GM12878 (cell line): ENCODE data around the gene XIAP.

ENCODE experiments used
- CREB1 ChIP-seq: IDR thresholded peaks from 2 replicates; pipeline ENCODE4 v1.6.1; 2012; ENCODE audit warnings: low read depth, mild to moderate bottlenecking, inconsistent platforms
- HCFC1 ChIP-seq: fragments of 150-350 bp; IDR thresholded peaks from 2 replicates; pipeline ENCODE4 v1.6.1; 2014; ENCODE audit warnings: low read length
- IKZF1 ChIP-seq: fragments of 450-650 bp; conservative IDR thresholded peaks from 2 replicates; pipeline ENCODE4 v1.6.1; 2017; ENCODE audit warnings: antibody characterized with exemption, mild to moderate bottlenecking
- JUND ChIP-seq: IDR thresholded peaks from 2 replicates; pipeline ENCODE4 v1.6.1; 2012; ENCODE audit warnings: low read depth, mild to moderate bottlenecking, low read length, improper control_type of control experiment, moderate library complexity
- MYC ChIP-seq: IDR thresholded peaks from 2 replicates; pipeline ENCODE4 v1.6.1; 2011; ENCODE audit warnings: mild to moderate bottlenecking, low read length, moderate library complexity, inconsistent platforms; ENCODE audit not compliant: insufficient read depth, insufficient replicate concordance, insufficient read length, severe bottlenecking
- PKNOX1 ChIP-seq: fragments of 450-650 bp; IDR thresholded peaks from 2 replicates; pipeline ENCODE4 v1.6.1; 2016; ENCODE audit warnings: mild to moderate bottlenecking
- POLR2AphosphoS5 ChIP-seq: IDR thresholded peaks from 2 replicates; pipeline ENCODE4 v1.6.1; 2011; ENCODE audit warnings: mild to moderate bottlenecking, low read length, inconsistent platforms
- RAD21 ChIP-seq: IDR thresholded peaks from 2 replicates; pipeline ENCODE4 v1.6.1; 2011; ENCODE audit warnings: mild to moderate bottlenecking, low read depth, low read length, moderate library complexity; ENCODE audit not compliant: insufficient read depth
- RUNX3 ChIP-seq: IDR thresholded peaks from 2 replicates; pipeline ENCODE4 v1.6.1; 2012; ENCODE audit warnings: low read length, inconsistent platforms
- SIN3A ChIP-seq: IDR thresholded peaks from 2 replicates; pipeline ENCODE4 v1.6.1; 2012; ENCODE audit warnings: low read depth, low read length, improper control_type of control experiment
- SIX5 ChIP-seq: IDR thresholded peaks from 2 replicates; pipeline ENCODE4 v1.6.1; 2011; ENCODE audit warnings: mild to moderate bottlenecking, low read depth, low read length, moderate library complexity; ENCODE audit not compliant: severe bottlenecking
- SKIL ChIP-seq: fragments of 450-650 bp; IDR thresholded peaks from 2 replicates; pipeline ENCODE4 v1.6.1; 2017; ENCODE audit warnings: mild to moderate bottlenecking, low read depth, inconsistent platforms; ENCODE audit not compliant: poor library complexity, severe bottlenecking
- TBL1XR1 ChIP-seq: IDR thresholded peaks from 2 replicates; pipeline ENCODE4 v1.6.1; 2012; ENCODE audit warnings: low read depth, low read length, improper control_type of control experiment

DNA sequence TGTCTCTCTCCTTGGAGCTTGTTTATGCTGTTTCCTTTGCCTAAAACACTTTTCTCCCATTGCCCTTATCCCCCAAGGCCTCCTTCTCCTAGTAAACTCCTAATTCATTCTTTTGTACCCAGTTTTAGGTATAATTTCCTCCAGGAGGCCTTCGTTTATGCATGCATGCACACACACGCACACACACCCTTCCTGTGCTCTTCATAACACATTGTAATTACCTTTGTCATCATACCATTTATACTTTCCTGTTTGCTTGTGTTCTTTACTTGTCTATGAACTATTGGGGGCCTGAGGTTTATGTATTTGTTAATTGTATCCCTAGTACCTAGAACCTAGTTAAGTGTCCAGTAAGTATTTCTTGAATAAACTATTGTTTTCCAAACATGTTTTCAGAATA is 45.5 kb downstream of the XIAP start:
- TF ChIP-seq RAD21 (no peak), IKZF1 (no peak), MYC (no peak), POLR2AphosphoS5 (no peak), PKNOX1 (no peak), HCFC1 (no peak), SKIL (no peak), JUND (no peak), CREB1 (no peak), SIN3A (no peak), TBL1XR1 (no peak), RUNX3 (no peak), SIX5 (no peak)
